Measurements from ENCODE around the gene PCBD2. TPM values are rescaled to one million over a fixed set of nuclear protein-coding genes. Genes with fewer than 3 reads are reported as not detected.
"Not testable (repeated sequence)": the region's sequence is repeated elsewhere in the genome, so short reads cannot be mapped to it uniquely, and the experiment has no call there.

Gene PCBD2
- total RNA-seq, 1 experiment from 2014 or later = 10.9 TPM

- H3K4me1 ChIP-seq (ENCODE audit: control insufficient read depth in 1 of 2, insufficient read depth in 2 of 2, low read length in 2 of 2); H2AFZ ChIP-seq (ENCODE audit: low read depth, low read length, poor library complexity, severe bottlenecking); intact Hi-C loops (cut with micrococcal nuclease); H3K27me3 ChIP-seq (ENCODE audit: insufficient read depth, low read length); H3K9ac ChIP-seq (ENCODE audit: low read length); H3K4me2 ChIP-seq (ENCODE audit: low read length); H3K4me3 ChIP-seq (replicated peaks in 1 of 2; ENCODE audit: low read depth in 1 of 2, low read length in 2 of 2); ATAC-seq; H4K20me1 ChIP-seq (ENCODE audit: insufficient read depth); H3K27ac ChIP-seq (ENCODE audit: low read depth, low read length); H3K9me3 ChIP-seq (ENCODE audit: control insufficient read depth in 1 of 2, insufficient read depth in 1 of 2, low read depth in 1 of 2, low read length in 2 of 2); DNase-seq (ENCODE audit: low read depth, low spot score); H3K79me2 ChIP-seq (ENCODE audit: insufficient read depth, low read length); CTCF ChIA-PET; BruUV-seq (replicated peaks); H3K36me3 ChIP-seq (ENCODE audit: control insufficient read depth in 1 of 2, insufficient read depth in 2 of 2, low read length in 2 of 2); RAD21 ChIA-PET (ENCODE audit: low non-redundant PET in 1 of 2, low total read pairs in 2 of 2, uncharacterized antibody in 2 of 2, unreplicated experiment in 2 of 2); H3K9me2 ChIP-seq (ENCODE audit: insufficient read depth): not testable (repeated sequence)
- POLR2A ChIA-PET = interaction anchor here (0.6 kb wide), 1 partner anchor 23 kb away, joined by 3 read pairs; no protein-coding TSS in a partner anchor
Measured at GRCh38 chr5:134880937-134881336, 24.0 kb upstream of the PCBD2 start.

DNA sequence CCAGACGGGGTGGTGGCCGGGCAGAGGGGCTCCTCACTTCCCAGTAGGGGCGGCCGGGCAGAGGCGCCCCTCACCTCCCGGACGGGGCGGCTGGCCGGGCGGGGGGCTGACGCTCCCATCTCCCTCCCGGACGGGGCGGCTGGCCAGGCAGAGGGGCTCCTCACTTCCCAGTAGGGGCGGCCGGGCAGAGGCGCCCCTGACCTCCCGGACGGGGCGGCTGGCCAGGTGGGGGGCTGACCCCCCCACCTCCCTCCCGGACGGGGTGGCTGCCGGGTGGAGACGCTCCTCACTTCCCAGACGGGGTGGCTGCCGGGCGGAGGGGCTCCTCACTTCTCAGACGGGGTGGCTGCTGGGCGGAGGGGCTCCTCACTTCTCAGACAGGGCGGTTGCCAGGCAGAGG, 23.2 kb upstream of the PCBD2 start:
- H3K27ac ChIP-seq (ENCODE audit: low read depth, low read length); POLR2A ChIA-PET; H3K4me2 ChIP-seq (ENCODE audit: low read length); H3K36me3 ChIP-seq (ENCODE audit: control insufficient read depth in 1 of 2, insufficient read depth in 2 of 2, low read length in 2 of 2); ATAC-seq; H3K27me3 ChIP-seq (ENCODE audit: insufficient read depth, low read length); RAD21 ChIA-PET (ENCODE audit: low non-redundant PET in 1 of 2, low total read pairs in 2 of 2, uncharacterized antibody in 2 of 2, unreplicated experiment in 2 of 2); H3K9me2 ChIP-seq (ENCODE audit: insufficient read depth); H3K9ac ChIP-seq (ENCODE audit: low read length); H3K4me3 ChIP-seq (replicated peaks in 1 of 2; ENCODE audit: low read depth in 1 of 2, low read length in 2 of 2); H3K9me3 ChIP-seq (ENCODE audit: control insufficient read depth in 1 of 2, insufficient read depth in 1 of 2, low read depth in 1 of 2, low read length in 2 of 2); intact Hi-C loops (cut with micrococcal nuclease); H2AFZ ChIP-seq (ENCODE audit: low read depth, low read length, poor library complexity, severe bottlenecking); CTCF ChIA-PET; H4K20me1 ChIP-seq (ENCODE audit: insufficient read depth); H3K4me1 ChIP-seq (ENCODE audit: control insufficient read depth in 1 of 2, insufficient read depth in 2 of 2, low read length in 2 of 2); H3K79me2 ChIP-seq (ENCODE audit: insufficient read depth, low read length); DNase-seq (ENCODE audit: low read depth, low spot score); BruUV-seq (replicated peaks): not testable (repeated sequence)

GRCh38 chr5:134887593-134888159, 17.3 kb upstream of the PCBD2 start:
- no peaks in the 10 kb centered on the region for H3K79me2 ChIP-seq (ENCODE audit: insufficient read depth, low read length)
- ChIA-PET CTCF (no interaction called here), RAD21 (ENCODE audit: low non-redundant PET in 1 of 2, low total read pairs in 2 of 2, uncharacterized antibody in 2 of 2, unreplicated experiment in 2 of 2) (no interaction called here), POLR2A (no interaction called here)
- H3K9me2 ChIP-seq (ENCODE audit: insufficient read depth) = no peaks in the 10 kb centered on the region
- intact Hi-C loops (cut with micrococcal nuclease) = no loop called here
- DNase-seq (ENCODE audit: low read depth, low spot score) (no peak), ATAC-seq (peak; percentile 25; the same call in 1 of the 2 replicates)
- H3K27me3 ChIP-seq (ENCODE audit: insufficient read depth, low read length) = no peaks in the 10 kb centered on the region
- H3K4me1 ChIP-seq (ENCODE audit: control insufficient read depth in 1 of 2, insufficient read depth in 2 of 2, low read length in 2 of 2) = no peaks in the 10 kb centered on the region
- H3K36me3 ChIP-seq (ENCODE audit: control insufficient read depth in 1 of 2, insufficient read depth in 2 of 2, low read length in 2 of 2) = 0 out of 4 replicates have a peak, but pooled peaks cover 0 to 4% of the 10 kb centered on the region in 2 experiments
- H3K4me3 ChIP-seq (replicated peaks in 1 of 2; ENCODE audit: low read depth in 1 of 2, low read length in 2 of 2) = no peak overlapping the region
- no peak overlapping the region for H3K9ac ChIP-seq (ENCODE audit: low read length)
- H3K9me3 ChIP-seq (ENCODE audit: control insufficient read depth in 1 of 2, insufficient read depth in 1 of 2, low read depth in 1 of 2, low read length in 2 of 2) = no peaks in the 10 kb centered on the region
- H2AFZ ChIP-seq (ENCODE audit: low read depth, low read length, poor library complexity, severe bottlenecking) = no peak overlapping the region
- no peak overlapping the region for H3K27ac ChIP-seq (ENCODE audit: low read depth, low read length)
- H4K20me1 ChIP-seq (ENCODE audit: insufficient read depth) = no peaks in the 10 kb centered on the region
- no TSS peak for BruUV-seq (replicated peaks)
- no peak overlapping the region for H3K4me2 ChIP-seq (ENCODE audit: low read length)
- TF ChIP-seq RAD21 (IDR thresholded peaks at IDR 0.05; ENCODE audit: low read depth) (no peak), REST (IDR thresholded peaks at IDR 0.05; ENCODE audit: low read depth) (no peak), EGR1 (IDR thresholded peaks at IDR 0.05; ENCODE audit: low read depth) (no peak), SIN3A (IDR thresholded peaks at IDR 0.05; ENCODE audit: low read depth) (no peak), MAX (IDR thresholded peaks at IDR 0.05) (no peak), POLR2A (IDR thresholded peaks at IDR 0.05; ENCODE audit: borderline replicate concordance, extremely low read depth, insufficient read depth, insufficient read length) (no peak), POLR2AphosphoS5 (IDR thresholded peaks at IDR 0.05; ENCODE audit: low read depth, low read length) (no peak), CEBPB (IDR thresholded peaks at IDR 0.05; ENCODE audit: low read depth) (no peak)

Data from HCT116 (cell line).